Liver (tissue), 3 donors: ENCODE data around the gene SUCLA2.

Experiments used
- EGR1 ChIP-seq, 2 donors: IDR thresholded peaks; 2 replicates each; pipeline ENCODE4 v1.6.1; 2016 to 2018; ENCODE audit warnings: antibody characterized with exemption in 2 of 2, low read depth in 2 of 2
- GABPA ChIP-seq, 2 donors: IDR thresholded peaks in 1 of 2; conservative IDR thresholded peaks in 1 of 2; 2 replicates each; pipeline ENCODE4 v1.6.1; 2016; ENCODE audit warnings: antibody characterized with exemption in 2 of 2, mild to moderate bottlenecking in 1 of 2, moderate library complexity in 1 of 2
- JUND ChIP-seq, 2 donors: IDR thresholded peaks; 2 replicates each; pipeline ENCODE4 v1.6.1; 2016; ENCODE audit warnings: antibody characterized with exemption in 2 of 2
- MAX ChIP-seq: IDR thresholded peaks from 2 replicates; pipeline ENCODE4 v1.6.1; 2016; ENCODE audit warnings: antibody characterized with exemption
- NR2F2 ChIP-seq: IDR thresholded peaks from 2 replicates; pipeline ENCODE4 v1.6.1; 2016; ENCODE audit warnings: antibody characterized with exemption
- RAD21 ChIP-seq, 2 donors: IDR thresholded peaks; 2 replicates each; pipeline ENCODE4 v1.6.1; 2016; ENCODE audit warnings: antibody characterized with exemption in 2 of 2, mild to moderate bottlenecking in 2 of 2
- SP1 ChIP-seq: IDR thresholded peaks from 2 replicates; pipeline ENCODE4 v1.6.1; 2018; ENCODE audit warnings: antibody characterized with exemption, mild to moderate bottlenecking
- TAF1 ChIP-seq: conservative IDR thresholded peaks from 2 replicates; pipeline ENCODE4 v1.6.1; 2016; ENCODE audit warnings: antibody characterized with exemption, mild to moderate bottlenecking
- YY1 ChIP-seq: IDR thresholded peaks from 2 replicates; pipeline ENCODE4 v1.6.1; 2016; ENCODE audit warnings: antibody characterized with exemption, mild to moderate bottlenecking
- TF ChIP-seq, protein P1 (sequence below): fragments of 150-350 bp; IDR thresholded peaks from 2 replicates; pipeline ENCODE4 v1.5.1; 2017; ENCODE audit warnings: improper control_type of control experiment, low read depth, low read length; ENCODE audit not compliant: missing input control
- TF ChIP-seq, protein P2 (sequence below): IDR thresholded peaks from 2 replicates; pipeline ENCODE4 v1.6.1; 2016; ENCODE audit warnings: antibody characterized with exemption, mild to moderate bottlenecking
- TF ChIP-seq, protein P3 (sequence below): IDR thresholded peaks from 2 replicates; pipeline ENCODE4 v1.6.1; 2016; ENCODE audit warnings: antibody characterized with exemption
- donor health status: healthy.
- donor health status: healthy.

GRCh38 chr13:47903836-47904235, 97.2 kb downstream of the SUCLA2 start:
- TF ChIP-seq MAX (no peak), SP1 (no peak), TAF1 (no peak), NR2F2 (no peak), JUND (IDR thresholded peaks at IDR 0.05) (no peak), GABPA (IDR thresholded peaks at IDR 0.05 in 1 of 2, conservative IDR thresholded peaks at IDR 0.05 in 1 of 2) (no peak), RAD21 (IDR thresholded peaks at IDR 0.05) (no peak), YY1 (no peak), EGR1 (IDR thresholded peaks at IDR 0.05; ENCODE audit: low read depth in 2 of 2) (no peak)
- TF ChIP-seq, protein P1, sequence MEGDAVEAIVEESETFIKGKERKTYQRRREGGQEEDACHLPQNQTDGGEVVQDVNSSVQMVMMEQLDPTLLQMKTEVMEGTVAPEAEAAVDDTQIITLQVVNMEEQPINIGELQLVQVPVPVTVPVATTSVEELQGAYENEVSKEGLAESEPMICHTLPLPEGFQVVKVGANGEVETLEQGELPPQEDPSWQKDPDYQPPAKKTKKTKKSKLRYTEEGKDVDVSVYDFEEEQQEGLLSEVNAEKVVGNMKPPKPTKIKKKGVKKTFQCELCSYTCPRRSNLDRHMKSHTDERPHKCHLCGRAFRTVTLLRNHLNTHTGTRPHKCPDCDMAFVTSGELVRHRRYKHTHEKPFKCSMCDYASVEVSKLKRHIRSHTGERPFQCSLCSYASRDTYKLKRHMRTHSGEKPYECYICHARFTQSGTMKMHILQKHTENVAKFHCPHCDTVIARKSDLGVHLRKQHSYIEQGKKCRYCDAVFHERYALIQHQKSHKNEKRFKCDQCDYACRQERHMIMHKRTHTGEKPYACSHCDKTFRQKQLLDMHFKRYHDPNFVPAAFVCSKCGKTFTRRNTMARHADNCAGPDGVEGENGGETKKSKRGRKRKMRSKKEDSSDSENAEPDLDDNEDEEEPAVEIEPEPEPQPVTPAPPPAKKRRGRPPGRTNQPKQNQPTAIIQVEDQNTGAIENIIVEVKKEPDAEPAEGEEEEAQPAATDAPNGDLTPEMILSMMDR: no peak
- TF ChIP-seq, protein P2, sequence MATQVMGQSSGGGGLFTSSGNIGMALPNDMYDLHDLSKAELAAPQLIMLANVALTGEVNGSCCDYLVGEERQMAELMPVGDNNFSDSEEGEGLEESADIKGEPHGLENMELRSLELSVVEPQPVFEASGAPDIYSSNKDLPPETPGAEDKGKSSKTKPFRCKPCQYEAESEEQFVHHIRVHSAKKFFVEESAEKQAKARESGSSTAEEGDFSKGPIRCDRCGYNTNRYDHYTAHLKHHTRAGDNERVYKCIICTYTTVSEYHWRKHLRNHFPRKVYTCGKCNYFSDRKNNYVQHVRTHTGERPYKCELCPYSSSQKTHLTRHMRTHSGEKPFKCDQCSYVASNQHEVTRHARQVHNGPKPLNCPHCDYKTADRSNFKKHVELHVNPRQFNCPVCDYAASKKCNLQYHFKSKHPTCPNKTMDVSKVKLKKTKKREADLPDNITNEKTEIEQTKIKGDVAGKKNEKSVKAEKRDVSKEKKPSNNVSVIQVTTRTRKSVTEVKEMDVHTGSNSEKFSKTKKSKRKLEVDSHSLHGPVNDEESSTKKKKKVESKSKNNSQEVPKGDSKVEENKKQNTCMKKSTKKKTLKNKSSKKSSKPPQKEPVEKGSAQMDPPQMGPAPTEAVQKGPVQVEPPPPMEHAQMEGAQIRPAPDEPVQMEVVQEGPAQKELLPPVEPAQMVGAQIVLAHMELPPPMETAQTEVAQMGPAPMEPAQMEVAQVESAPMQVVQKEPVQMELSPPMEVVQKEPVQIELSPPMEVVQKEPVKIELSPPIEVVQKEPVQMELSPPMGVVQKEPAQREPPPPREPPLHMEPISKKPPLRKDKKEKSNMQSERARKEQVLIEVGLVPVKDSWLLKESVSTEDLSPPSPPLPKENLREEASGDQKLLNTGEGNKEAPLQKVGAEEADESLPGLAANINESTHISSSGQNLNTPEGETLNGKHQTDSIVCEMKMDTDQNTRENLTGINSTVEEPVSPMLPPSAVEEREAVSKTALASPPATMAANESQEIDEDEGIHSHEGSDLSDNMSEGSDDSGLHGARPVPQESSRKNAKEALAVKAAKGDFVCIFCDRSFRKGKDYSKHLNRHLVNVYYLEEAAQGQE: no peak
- TF ChIP-seq, protein P3, sequence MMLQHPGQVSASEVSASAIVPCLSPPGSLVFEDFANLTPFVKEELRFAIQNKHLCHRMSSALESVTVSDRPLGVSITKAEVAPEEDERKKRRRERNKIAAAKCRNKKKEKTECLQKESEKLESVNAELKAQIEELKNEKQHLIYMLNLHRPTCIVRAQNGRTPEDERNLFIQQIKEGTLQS: no peak
